ENCODE measurements around the gene ABR.
"Not testable (repeated sequence)": the region's sequence is repeated elsewhere in the genome, so short reads cannot be mapped to it uniquely, and the experiment has no call there.

Gene ABR

GRCh38 chr17:1008008-1008761 is 171.6 kb downstream of the ABR start:
- no peak for DNase-seq (ENCODE audit: low read depth)

- DNase-seq (ENCODE audit: low read depth): no peak
Measured at GRCh38 chr17:1007310-1008007, 172.3 kb downstream of the ABR start.

- DNase-seq (ENCODE audit: low read depth): no peak
Measured at GRCh38 chr17:1006054-1006453, 173.7 kb downstream of the ABR start.

- DNase-seq (ENCODE audit: low read depth): peak; percentile 54
Measured at GRCh38 chr17:1005361-1005946, 174.3 kb downstream of the ABR start.

- DNase-seq (ENCODE audit: low read depth): no peak
Measured at GRCh38 chr17:1004769-1005295, 174.9 kb downstream of the ABR start.

GRCh38 chr17:1003972-1004768 is 175.6 kb downstream of the ABR start:
- no peak for DNase-seq (ENCODE audit: low read depth)

- DNase-seq (ENCODE audit: low read depth): no peak
Measured at GRCh38 chr17:1003633-1003971, 176.2 kb downstream of the ABR start.

GRCh38 chr17:1002771-1003555 is 176.8 kb downstream of the ABR start:
- DNase-seq (ENCODE audit: low read depth): peak; percentile 89

GRCh38 chr17:1002412-1002753 is 177.4 kb downstream of the ABR start:
- DNase-seq (ENCODE audit: low read depth): peak; percentile 19

- peak; percentile 92 for DNase-seq (ENCODE audit: low read depth)
Measured at GRCh38 chr17:1001640-1002411, 178.0 kb downstream of the ABR start.

GRCh38 chr17:1000597-1001461 is 179.0 kb downstream of the ABR start:
- no peak for DNase-seq (ENCODE audit: low read depth)

GRCh38 chr17:998111-998510 is 181.7 kb downstream of the ABR start:
- DNase-seq (ENCODE audit: low read depth): no peak

- peak; percentile 95 for DNase-seq (ENCODE audit: low read depth)
Measured at GRCh38 chr17:996554-997344, 183.0 kb downstream of the ABR start, which contains the start of gene TIMM22. TSS of gene TIMM22 (plus strand) at chr17:997129. CDS start at chr17:997143, 14 bp downstream.

- DNase-seq (ENCODE audit: low read depth): not testable (repeated sequence)
Measured at GRCh38 chr17:995324-995723, 184.5 kb downstream of the ABR start.

GRCh38 chr17:992933-993332 is 186.8 kb downstream of the ABR start:
- DNase-seq (ENCODE audit: low read depth): no peak

GRCh38 chr17:988561-988960 is 191.2 kb downstream of the ABR start:
- no peak for DNase-seq (ENCODE audit: low read depth)

- no peak for DNase-seq (ENCODE audit: low read depth)
Measured at GRCh38 chr17:987931-988330, 191.8 kb downstream of the ABR start.

- no peak for DNase-seq (ENCODE audit: low read depth)
Measured at GRCh38 chr17:986322-986929, 193.4 kb downstream of the ABR start.
